Stimulated activated CD8-positive, alpha-beta memory T cell treated with anti-CD3 and anti-CD28 coated beads, Interleukin-2, amount 100 ng/mL, for 1 hour (primary cell): Measurements from ENCODE around the gene FGD5.

ENCODE experiments used
- DNase-seq, 2 donors: peaks; one replicate each; pipeline ENCODE4 v3.0.0-alpha.2; 2020; ENCODE audit warnings: low read depth in 2 of 2

Gene FGD5

GRCh38 chr3:14818804-14819500 lies at the start of gene FGD5:
TSS of gene FGD5 (plus strand) at chr3:14818962. CDS start at chr3:14819072, 110 bp downstream.
- DNase-seq = no peak

- DNase-seq = no peak
These were observed 49.0 kb upstream of the FGD5 start for GRCh38 chr3:14769544-14770325.

- DNase-seq = no peak
These were observed 48.2 kb upstream of the FGD5 start for GRCh38 chr3:14770591-14770990.

- DNase-seq = no peak
These were observed 46.9 kb upstream of the FGD5 start for GRCh38 chr3:14771593-14772497.

GRCh38 chr3:14772533-14773138 lies 46.1 kb upstream of the FGD5 start:
- DNase-seq = no peak

- no peak for DNase-seq
These were observed 45.5 kb upstream of the FGD5 start for GRCh38 chr3:14773281-14773680.

GRCh38 chr3:14773691-14774128 lies 45.1 kb upstream of the FGD5 start:
- no peak for DNase-seq

- DNase-seq = no peak
These were observed 44.3 kb upstream of the FGD5 start for GRCh38 chr3:14774431-14774830.

GRCh38 chr3:14775011-14775410 lies 43.8 kb upstream of the FGD5 start:
- no peak for DNase-seq

GRCh38 chr3:14775563-14775962 lies 43.2 kb upstream of the FGD5 start:
- DNase-seq = no peak

GRCh38 chr3:14779069-14779685 lies 39.6 kb upstream of the FGD5 start:
- DNase-seq = no peak

GRCh38 chr3:14780927-14781507 lies 37.7 kb upstream of the FGD5 start:
- no peak for DNase-seq

GRCh38 chr3:14783480-14784086 lies 35.2 kb upstream of the FGD5 start:
- no peak for DNase-seq

- DNase-seq = no peak
These were observed 34.6 kb upstream of the FGD5 start for GRCh38 chr3:14784087-14784681.

GRCh38 chr3:14785207-14786155 lies 33.3 kb upstream of the FGD5 start:
- no peak for DNase-seq

GRCh38 chr3:14786369-14786768 lies 32.4 kb upstream of the FGD5 start:
- no peak for DNase-seq

GRCh38 chr3:14787630-14788029 lies 31.1 kb upstream of the FGD5 start:
- no peak for DNase-seq

- DNase-seq = no peak
These were observed 30.1 kb upstream of the FGD5 start for GRCh38 chr3:14788644-14789043.

- DNase-seq = no peak
These were observed 29.5 kb upstream of the FGD5 start for GRCh38 chr3:14789221-14789620.
